HG03558 (cell line): ENCODE results near the gene CXCR6.

Experiments used
- ATAC-seq: cut with Tn5 transposase; IDR thresholded peaks from one replicate; pipeline ENCODE4 v1.9.1; 2021; ENCODE audit warnings: moderate number of reproducible peaks; ENCODE audit not compliant: unreplicated experiment; ENCODE audit errors: extremely low read depth

CXCR6 gene

DNA sequence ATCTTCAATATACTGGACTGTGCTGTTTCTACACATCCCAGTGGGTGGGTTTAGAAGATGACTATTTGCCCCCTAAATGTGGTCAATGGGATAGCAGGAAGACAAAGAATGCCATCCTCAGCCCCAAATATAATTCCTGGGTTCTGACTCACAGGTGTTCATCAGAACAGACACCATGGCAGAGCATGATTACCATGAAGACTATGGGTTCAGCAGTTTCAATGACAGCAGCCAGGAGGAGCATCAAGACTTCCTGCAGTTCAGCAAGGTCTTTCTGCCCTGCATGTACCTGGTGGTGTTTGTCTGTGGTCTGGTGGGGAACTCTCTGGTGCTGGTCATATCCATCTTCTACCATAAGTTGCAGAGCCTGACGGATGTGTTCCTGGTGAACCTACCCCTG, 3.0 kb downstream of the CXCR6 start:
- ATAC-seq, result no peak

GRCh38 chr3:45946875-45947274, 3.6 kb downstream of the CXCR6 start:
- ATAC-seq, result no peak

DNA sequence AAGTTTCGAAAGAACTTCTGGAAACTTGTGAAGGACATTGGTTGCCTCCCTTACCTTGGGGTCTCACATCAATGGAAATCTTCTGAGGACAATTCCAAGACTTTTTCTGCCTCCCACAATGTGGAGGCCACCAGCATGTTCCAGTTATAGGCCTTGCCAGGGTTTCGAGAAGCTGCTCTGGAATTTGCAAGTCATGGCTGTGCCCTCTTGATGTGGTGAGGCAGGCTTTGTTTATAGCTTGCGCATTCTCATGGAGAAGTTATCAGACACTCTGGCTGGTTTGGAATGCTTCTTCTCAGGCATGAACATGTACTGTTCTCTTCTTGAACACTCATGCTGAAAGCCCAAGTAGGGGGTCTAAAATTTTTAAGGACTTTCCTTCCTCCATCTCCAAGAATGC, 4.1 kb downstream of the CXCR6 start:
- no peak for ATAC-seq

- no peak for ATAC-seq
Measured at GRCh38 chr3:45948311-45948781, 5.1 kb downstream of the CXCR6 start.

GRCh38 chr3:45948881-45949280, 5.6 kb downstream of the CXCR6 start:
- no peak for ATAC-seq

DNA sequence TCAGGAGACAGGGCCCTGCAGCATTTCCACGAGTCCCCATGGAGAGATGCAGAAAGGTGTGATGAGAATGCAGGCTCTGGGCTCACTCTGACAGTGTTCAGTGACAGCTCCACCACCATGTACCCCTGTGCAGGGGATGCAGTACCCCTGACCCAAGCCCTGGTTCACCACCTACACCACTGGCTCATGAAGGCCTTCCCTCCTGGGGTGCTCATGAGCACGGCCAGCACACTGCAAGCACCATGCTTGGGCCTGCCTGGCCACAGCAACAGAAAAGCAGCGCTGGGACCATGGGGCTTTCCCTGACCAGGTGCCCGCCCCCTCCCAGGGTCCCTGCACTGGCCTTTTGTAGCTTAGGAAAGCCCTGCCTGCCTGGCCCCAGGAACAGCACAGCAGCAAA, 6.2 kb downstream of the CXCR6 start:
- ATAC-seq, result no peak

GRCh38 chr3:45950131-45950530, 6.9 kb downstream of the CXCR6 start:
- no peak for ATAC-seq

- ATAC-seq, result no peak
Measured at GRCh38 chr3:45950686-45951600, 7.7 kb downstream of the CXCR6 start.

GRCh38 chr3:45951946-45952345, 8.7 kb downstream of the CXCR6 start:
- ATAC-seq, result no peak

DNA sequence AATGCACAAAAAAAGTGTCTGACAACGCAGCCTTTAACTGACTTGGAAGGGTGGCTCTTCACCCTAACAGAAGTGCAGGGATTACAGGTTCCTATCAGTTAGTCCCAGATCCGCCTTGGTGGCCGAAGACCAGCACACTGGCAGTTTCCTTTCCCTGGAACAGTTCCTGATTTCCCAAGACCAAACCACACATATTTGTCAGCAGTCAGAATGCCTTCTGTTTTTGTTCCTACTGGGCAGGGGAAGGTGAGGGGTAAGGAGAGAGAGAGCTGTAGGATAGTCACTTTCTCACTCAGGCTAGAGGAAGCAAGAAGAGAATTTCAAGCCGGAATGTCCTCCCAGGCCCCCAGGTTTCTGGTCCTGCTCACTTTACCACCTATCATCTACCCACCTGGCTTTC, 9.2 kb downstream of the CXCR6 start:
- no peak for ATAC-seq

GRCh38 chr3:45953536-45953935, 10.3 kb downstream of the CXCR6 start:
- ATAC-seq, result no peak

DNA sequence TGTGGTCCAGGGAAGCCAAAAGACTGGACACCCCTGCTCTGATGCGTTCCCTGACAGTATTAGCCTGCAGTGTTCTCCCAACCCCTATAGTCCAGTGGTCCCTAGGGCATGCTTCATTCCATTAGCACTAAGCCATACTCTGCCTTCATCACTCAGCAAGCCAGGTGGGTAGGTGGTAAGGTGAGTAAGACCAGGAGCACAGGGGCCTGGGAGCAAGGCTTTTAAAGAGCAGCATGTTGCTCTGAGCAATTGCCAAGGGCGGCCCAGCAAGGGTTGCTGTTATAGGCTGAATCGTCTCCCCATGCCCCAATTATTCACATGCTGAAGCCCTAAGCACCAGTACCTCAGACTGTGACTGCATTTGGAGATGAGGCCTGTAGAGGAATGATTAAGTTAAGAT, 11.0 kb downstream of the CXCR6 start:
- no peak for ATAC-seq

- ATAC-seq, result no peak
Measured at GRCh38 chr3:45955017-45955647, 11.9 kb downstream of the CXCR6 start.

DNA sequence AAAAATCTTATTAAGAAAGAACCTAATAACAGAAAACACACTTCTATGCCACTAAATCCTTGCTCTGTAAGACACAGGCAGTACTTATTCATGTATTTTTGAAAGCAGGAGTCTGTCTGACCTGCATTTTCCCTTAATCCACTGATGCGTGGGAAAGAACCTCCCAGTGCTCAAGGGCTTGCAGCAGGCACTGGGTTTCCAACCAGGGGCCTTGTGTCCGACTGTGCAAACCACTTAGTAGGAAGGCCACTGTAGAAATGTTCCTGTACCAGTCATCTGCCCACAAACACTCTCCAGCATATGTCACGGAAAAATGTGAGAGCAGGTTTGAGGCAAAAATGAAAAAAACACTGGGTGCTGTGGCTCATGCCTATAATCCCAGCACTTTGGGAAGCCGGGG, 12.4 kb downstream of the CXCR6 start:
- no peak for ATAC-seq

- ATAC-seq, result no peak
Measured at GRCh38 chr3:45957586-45957985, 14.3 kb downstream of the CXCR6 start.

DNA sequence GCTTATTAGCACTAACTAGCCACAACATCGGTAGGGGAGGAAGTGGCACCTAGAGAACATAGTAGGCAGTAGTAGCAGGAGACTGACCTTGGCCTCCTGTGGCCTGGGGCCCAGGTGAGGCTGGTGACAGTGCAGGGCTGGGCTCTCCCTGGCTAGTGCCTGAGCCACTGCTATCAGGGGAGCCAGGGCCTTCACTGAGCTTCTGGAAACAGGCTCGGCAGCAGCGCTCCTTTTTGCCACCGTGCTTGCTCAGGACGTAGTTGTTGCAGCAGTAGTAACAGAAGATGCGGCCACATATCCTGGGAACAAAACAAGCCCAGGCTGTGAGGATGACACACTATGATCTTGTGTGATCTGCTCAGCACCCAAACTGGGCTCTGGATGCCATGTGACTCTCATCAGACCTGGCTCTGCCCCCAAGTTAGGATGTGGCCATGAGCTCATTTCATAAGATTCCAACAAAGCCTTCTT, 15.1 kb downstream of the CXCR6 start:
- no peak for ATAC-seq

DNA sequence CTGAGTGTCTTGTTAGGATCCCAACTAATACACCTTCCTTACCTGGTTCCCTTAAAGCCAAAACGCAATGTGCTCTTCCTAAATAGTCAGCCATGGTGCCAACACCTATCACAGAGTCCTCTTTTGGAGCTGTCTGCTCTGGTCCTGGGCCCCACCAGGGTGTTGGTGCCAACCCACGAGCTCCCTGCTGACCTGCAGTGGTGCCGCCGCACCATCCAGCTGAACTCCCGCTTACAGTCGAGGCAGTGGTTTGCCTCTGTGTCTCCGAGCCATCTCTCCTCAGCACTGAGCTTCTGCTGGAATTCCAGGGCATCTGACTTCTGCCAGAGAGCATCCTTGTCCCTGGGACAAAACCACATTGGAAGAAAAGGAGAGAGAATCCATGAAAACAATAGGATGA, 15.9 kb downstream of the CXCR6 start:
- no peak for ATAC-seq

DNA sequence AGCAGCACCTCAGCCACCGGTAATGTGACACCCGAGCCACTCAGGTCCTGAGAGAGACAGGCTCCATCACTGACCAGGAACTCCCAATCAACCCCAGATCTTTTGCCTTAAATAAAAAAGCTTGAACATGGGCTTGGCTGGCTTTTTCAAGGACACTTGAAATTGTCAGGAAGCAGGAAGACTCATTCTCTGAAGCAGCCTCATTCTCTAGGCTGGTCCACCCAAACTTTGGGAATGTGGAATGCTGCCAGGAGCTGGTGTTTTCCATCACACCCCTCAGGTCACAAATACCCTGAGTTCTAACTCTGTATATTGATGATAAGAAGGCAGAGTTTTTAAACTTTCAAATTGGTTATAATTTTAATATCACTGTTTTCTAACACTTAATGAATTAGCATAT, 17.0 kb downstream of the CXCR6 start:
- ATAC-seq, result no peak

DNA sequence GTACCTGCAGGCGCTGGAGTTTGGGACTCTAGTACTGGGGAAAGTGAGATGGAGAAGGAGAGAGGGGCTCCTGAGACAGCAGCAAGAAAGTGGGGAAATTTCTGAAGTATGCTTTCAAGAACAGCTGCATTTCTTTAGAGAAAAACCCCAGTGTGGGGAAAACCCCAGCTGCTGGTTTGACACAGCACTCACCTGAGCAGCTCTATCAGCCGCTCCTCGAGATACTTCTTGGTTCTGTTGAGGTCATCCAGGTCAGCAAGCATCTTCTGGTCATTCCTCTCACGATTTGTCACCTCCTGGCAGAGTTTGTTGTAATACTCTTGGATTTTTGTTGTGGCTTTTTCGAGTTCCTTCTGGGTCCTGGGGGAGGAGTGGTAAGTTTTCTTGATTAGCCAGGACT, 18.8 kb downstream of the CXCR6 start:
- no peak for ATAC-seq

GRCh38 chr3:45964139-45964538, 20.9 kb downstream of the CXCR6 start:
- no peak for ATAC-seq

DNA sequence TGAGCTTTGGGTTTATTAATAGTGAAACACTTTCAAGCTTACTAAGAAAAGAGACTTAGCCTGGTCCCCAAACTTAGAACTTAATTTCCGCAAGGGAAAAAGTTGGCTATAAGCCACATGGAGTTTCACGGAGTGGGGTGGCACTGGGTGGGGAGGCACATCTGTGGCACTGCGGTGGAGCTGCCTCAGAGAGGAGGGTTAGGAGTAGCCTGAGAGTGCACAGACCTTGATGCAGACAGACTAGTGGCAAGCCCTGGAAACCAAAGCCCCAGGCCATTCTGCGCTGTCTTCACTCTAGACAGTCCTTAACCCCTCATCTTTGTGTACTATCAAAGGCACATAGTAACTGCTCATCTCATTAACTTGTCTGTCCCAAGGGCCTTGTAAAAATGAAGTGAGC, 22.0 kb downstream of the CXCR6 start:
- no peak for ATAC-seq

DNA sequence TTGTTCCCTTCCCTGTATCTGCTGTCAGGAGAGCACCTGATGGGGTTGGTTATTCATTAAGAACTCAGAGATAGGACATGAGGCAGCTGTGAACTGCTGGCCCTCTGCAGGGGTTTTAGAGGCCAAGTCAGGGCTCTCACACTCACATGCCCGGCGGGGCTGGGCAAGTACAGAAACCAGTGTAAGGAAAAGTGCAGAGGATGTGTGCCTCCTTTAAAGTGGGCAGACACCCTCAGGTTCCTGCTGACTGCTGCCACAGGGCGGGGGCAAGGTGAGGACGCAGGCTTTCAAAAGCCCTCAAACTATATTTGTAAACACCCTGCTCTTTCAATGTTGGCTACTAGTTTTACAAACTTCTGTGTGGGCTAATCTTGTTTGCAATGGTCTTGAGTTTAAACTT, 22.4 kb downstream of the CXCR6 start:
- no peak for ATAC-seq
